Activated naive CD4-positive, alpha-beta T cell treated with anti-CD3 and anti-CD28 coated beads, Interleukin-2, amount 50 U/mL, for 24 hours (primary cell): ENCODE measurements around the gene MZT2A.
"Not testable (repeated sequence)": the region's sequence is repeated elsewhere in the genome, so short reads cannot be mapped to it uniquely, and the experiment has no call there.

Experiments used
- H3K27ac Mint-ChIP-seq: one replicate; pipeline ENCODE4 v1.8.0; 2021; ENCODE audit warnings: mild to moderate bottlenecking, mixed read lengths
- H3K27me3 Mint-ChIP-seq: one replicate; pipeline ENCODE4 v1.8.0; 2021; ENCODE audit warnings: mixed read lengths
- H3K36me3 Mint-ChIP-seq: one replicate; pipeline ENCODE4 v1.8.0; 2021; ENCODE audit warnings: mixed read lengths
- H3K4me1 Mint-ChIP-seq: one replicate; pipeline ENCODE4 v1.8.0; 2021; ENCODE audit warnings: mixed read lengths
- H3K4me3 Mint-ChIP-seq: one replicate; pipeline ENCODE4 v1.8.0; 2021; ENCODE audit warnings: mild to moderate bottlenecking, mixed read lengths
- H3K9me3 Mint-ChIP-seq: one replicate; pipeline ENCODE4 v1.8.0; 2021; ENCODE audit warnings: mixed read lengths

The MZT2A gene, protein sequence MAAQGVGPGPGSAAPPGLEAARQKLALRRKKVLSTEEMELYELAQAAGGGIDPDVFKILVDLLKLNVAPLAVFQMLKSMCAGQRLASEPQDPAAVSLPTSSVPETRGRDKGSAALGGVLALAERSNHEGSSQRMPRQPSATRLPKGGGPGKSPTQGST

DNA sequence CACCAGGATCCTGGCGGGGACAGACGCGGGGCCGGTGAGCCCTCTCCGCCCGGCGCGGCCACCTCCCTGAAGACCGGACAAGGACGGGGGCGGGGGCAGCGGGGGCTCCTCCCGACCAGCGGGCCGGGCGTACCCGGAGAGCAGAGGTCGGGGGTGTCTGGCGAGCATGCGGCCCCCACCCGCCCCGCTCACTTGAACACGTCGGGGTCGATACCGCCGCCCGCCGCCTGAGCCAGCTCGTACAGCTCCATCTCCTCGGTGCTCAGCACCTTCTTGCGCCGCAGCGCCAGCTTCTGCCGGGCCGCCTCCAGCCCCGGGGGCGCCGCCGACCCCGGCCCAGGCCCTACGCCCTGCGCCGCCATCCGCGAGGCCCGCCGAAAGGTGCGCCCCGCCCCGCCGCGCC lies at the start of gene MZT2A:
MZT2A (minus strand) TSS at position 383 of the 403 bp plus-strand sequence; CDS start at position 362, 21 bp downstream.
- H3K9me3 Mint-ChIP-seq, H3K27me3 Mint-ChIP-seq, H3K36me3 Mint-ChIP-seq: not testable (repeated sequence)
- Mint-ChIP-seq H3K27ac (peak within 1 kb of the TSS; percentile 95), H3K4me3 (peak within 1 kb of the TSS; percentile 95), H3K4me1 (peaks cover 45% of the 10 kb centered on the region)

DNA sequence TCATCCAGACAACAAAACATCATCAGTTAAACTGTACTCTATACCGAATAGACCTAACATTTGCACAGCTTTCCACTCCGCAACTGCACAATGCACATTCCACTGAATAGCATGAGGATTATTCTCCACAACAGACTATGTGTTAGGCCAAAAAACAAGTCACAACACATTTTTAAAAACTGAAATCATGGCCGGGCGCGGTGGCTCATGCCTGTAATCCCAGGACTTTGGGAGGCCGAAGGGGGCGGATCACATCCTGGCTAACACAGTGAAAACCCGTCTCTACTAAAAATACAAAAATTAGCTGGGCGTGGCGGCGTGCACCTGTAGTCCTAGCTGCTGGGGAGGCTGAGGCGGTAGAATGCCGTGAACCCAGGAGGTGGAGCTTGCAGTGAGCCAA lies 46.7 kb upstream of the MZT2A start:
- H3K27ac Mint-ChIP-seq, H3K27me3 Mint-ChIP-seq, H3K4me1 Mint-ChIP-seq, H3K36me3 Mint-ChIP-seq, H3K4me3 Mint-ChIP-seq, H3K9me3 Mint-ChIP-seq: not testable (repeated sequence)

DNA sequence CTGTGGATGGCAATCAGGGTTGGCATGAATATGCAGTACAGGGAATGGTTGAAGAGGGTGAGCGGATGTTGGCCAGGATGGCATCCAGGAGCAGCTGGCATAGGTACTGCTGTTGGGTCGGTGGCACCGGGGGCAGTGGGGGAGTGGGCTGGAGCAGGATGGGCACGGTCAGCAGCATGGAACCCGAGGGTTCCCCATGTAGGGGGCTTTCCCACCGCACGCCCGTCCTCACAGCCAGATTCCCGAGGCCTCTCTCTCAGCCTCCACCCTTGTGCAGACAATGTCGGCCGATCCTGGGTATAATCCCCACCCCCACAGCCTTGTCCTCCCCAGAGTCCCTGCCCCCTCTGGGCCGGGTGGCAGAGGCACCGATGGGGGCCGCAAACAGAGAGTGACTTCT lies 44.6 kb upstream of the MZT2A start:
- H3K27ac Mint-ChIP-seq, H3K27me3 Mint-ChIP-seq, H3K9me3 Mint-ChIP-seq, H3K4me3 Mint-ChIP-seq, H3K36me3 Mint-ChIP-seq, H3K4me1 Mint-ChIP-seq: not testable (repeated sequence)

DNA sequence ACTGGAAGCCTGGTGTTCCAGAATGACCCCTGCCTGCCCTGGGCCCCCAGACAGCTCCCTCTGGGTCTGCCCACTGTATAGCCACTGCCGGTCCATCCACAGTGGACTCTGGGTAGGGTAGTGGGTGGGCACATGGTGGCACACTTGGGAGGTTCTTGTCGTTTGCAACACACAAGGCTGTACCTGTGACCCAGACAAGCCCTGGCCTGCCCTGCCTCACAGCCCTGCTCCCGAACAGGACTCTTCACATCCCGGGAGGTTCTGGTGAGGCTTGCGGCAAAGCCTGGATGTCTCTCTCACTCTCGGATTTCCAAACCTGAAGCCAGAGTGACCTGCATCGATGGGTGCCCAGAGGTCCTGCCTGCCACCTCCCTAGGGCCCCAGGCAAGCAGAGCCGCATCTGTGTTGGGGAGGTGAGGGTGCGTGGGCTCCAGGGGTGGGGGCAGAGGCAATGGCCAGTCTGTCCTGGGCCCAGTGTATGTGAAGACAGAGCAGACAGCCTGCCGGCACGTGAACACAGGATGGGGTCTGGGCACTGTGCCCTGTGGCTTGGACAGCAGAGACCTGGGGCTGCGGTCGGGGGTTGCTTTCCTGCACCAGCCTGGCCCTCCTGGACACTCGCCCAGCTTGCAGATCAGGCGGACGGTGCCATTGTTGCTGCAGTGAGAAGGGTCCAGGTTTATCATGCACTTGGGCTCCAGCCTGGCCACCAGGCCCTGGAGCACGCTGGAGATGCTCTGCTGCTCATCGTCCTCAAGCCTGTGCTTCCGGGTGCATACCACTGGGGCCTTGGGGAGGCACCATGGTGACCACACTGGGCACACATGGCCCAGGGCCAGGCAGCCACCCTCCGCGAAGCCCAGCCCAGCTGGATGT lies 44.0 kb upstream of the MZT2A start:
- H3K4me3 Mint-ChIP-seq, H3K36me3 Mint-ChIP-seq, H3K27me3 Mint-ChIP-seq, H3K9me3 Mint-ChIP-seq, H3K4me1 Mint-ChIP-seq, H3K27ac Mint-ChIP-seq: not testable (repeated sequence)

DNA sequence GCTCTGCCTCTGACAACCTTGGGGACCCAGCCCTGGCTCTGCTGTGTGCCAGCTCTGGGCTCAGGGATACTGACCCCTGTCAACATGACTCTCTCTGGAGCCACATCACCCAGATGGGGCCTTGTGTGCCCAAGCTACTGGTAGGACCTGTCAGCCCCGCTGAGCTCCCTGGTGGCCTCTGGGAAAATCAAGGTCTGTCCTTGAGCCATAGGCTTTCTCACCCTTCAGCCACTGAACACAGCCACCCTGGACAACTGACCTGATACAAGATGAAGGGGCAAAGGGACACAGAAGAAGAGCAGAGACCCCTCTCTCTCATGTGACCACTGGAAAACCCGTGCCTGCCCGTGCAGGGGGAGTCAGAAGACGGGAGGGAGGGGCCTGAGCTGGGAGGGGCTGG lies 43.3 kb upstream of the MZT2A start:
- Mint-ChIP-seq H3K27me3 (no peaks in the 10 kb centered on the region), H3K36me3 (no peaks in the 10 kb centered on the region), H3K4me1 (no peaks in the 10 kb centered on the region), H3K4me3 (no peak overlapping the region), H3K27ac (no peak overlapping the region), H3K9me3 (no peaks in the 10 kb centered on the region)

DNA sequence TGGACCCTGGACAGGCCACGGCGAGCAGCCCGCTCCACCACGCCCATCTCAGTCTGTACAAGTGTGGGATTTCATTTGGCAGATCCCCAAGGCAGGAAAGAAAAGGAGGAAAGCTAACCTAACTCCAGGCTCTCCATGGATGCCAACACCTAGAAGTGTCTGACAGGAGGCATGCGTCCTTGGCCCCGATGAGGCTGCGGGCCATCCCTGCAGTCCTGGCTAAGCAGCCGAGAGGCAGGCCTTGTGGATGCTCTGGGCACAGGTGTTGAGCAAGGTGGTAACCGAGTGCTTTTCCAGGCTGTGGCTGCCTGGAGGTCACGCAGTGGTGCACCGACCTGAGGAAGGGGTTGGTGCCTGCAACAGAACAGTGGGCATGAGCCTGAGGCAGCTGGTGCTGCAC lies 42.8 kb upstream of the MZT2A start:
- H3K27ac Mint-ChIP-seq, H3K9me3 Mint-ChIP-seq, H3K4me1 Mint-ChIP-seq, H3K36me3 Mint-ChIP-seq, H3K27me3 Mint-ChIP-seq, H3K4me3 Mint-ChIP-seq: not testable (repeated sequence)

DNA sequence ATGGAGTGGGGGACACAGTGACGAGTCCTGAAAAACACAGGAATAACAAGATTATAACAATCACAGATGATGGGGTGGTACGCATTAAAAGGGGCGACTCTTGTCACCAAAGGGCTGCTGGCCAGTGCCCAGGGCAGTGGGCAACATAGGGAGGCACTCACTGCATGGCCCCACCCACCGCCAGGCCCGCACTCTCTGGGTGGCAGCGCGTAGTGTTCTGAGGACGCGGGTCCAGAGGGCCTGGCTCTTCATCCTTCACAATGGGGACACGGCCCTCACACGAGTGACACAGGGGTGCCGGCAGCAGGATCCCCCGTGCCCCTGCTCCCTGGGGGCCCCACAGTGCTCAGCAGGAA lies 42.1 kb upstream of the MZT2A start:
- not testable (repeated sequence) for H3K36me3 Mint-ChIP-seq, H3K4me3 Mint-ChIP-seq, H3K27ac Mint-ChIP-seq, H3K27me3 Mint-ChIP-seq, H3K9me3 Mint-ChIP-seq, H3K4me1 Mint-ChIP-seq

DNA sequence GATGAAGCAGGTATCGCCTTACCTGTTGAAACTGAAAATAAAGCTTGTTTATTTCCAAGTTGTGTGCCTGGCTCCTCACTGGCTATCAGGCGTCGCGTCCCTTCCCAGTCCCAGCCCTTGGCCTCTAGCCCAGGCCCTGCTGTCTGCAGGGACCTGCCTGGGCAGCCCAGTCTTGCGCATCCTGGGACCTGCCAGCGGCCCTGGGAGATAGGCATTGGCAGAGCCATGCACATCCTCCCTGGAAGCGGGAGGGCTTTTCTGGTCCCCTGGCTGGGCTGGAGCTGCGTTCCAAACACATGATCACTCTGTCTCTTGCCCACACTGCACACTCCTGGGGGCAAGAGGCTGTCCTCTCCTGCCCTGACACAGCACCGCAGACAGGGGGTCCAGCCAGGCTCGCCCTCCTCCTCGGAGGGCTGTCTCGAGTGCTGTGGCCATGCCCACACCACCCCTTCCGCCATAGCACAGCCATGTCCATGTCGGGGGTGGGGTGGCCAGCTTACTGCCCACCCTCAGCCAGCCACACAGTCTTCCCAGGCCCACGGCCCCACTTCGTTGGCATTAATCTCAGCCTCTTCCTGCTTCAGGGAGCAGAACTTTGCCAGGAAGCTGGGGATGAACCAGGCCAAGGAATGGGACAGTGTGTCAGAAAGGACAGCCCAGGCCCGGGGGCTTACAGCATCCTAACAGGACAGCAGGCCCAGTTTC lies 41.6 kb upstream of the MZT2A start:
- H3K4me1 Mint-ChIP-seq, H3K27me3 Mint-ChIP-seq, H3K36me3 Mint-ChIP-seq, H3K4me3 Mint-ChIP-seq, H3K27ac Mint-ChIP-seq, H3K9me3 Mint-ChIP-seq: not testable (repeated sequence)

DNA sequence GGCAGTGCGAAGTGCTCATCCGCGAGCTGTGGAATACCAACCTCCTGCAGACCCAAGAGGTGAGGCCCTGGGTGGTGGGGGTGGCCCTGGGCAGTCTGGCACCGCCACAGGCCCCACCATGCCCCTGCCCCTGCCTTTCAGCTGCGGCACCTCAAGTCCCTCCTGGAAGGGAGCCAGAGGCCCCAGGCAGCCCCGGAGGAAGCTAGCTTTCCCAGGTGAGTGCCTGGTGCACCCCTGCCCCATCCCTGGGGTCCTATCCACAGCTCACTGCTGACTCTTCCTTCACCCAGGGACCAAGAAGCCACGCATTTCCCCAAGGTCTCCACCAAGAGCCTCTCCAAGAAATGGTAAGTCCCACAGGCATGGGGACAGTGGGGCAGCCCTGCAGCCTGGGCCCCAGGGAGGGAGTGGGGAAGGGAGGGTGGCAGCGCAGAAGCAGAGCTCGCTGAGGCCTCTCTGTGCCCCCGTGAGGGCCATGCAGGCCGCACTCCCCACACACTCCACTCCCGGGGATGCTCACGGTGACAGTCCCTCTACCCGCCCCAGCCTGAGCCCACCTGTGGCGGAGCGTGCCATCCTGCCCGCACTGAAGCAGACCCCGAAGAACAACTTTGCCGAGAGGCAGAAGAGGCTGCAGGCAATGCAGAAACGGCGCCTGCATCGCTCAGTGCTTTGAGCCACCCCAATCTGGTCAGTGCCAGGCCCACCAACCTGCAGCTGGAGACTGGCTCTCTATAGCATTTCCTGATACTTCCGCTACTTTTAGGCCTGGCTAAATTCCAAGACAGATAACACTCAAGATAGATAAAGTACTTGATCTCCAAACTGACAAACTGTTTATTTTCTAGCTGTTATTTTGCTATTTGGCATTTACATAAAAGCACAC lies 40.8 kb upstream of the MZT2A start:
- not testable (repeated sequence) for H3K4me3 Mint-ChIP-seq, H3K27ac Mint-ChIP-seq, H3K27me3 Mint-ChIP-seq, H3K4me1 Mint-ChIP-seq, H3K36me3 Mint-ChIP-seq, H3K9me3 Mint-ChIP-seq

DNA sequence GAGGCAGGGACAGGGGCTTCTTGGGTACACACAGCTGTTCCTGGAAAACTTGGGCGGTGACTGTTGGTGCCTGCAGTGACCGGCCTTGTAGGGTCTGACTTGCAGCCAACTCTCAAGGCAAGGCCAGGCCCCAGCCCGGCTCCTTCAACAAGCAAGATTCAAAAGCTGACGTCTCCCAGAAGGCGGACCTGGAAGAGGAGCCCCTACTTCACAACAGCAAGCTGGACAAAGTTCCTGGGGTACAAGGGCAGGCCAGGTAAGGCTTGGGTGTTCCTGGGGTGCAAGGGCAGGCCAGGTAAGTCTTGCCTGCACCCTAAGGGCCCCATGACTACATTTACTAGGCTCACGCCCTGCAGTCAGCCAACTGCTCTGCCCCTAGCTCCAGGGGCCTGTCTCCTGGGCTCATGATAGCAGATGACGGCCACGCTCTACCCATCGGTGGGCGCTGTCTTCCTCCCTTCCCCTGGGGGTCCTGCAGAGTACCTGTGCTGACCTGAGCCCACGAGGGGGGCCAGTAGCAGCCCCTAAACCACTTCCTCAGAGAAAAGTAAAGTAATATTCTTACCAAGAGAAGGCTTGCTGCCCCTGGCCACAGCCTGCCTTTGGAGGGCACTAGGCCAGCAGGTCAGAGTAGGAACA lies 39.5 kb upstream of the MZT2A start:
- H3K4me3 Mint-ChIP-seq, H3K36me3 Mint-ChIP-seq, H3K27ac Mint-ChIP-seq, H3K9me3 Mint-ChIP-seq, H3K27me3 Mint-ChIP-seq: not testable (repeated sequence)
- H3K4me1 Mint-ChIP-seq = peaks cover 11% of the 10 kb centered on the region

DNA sequence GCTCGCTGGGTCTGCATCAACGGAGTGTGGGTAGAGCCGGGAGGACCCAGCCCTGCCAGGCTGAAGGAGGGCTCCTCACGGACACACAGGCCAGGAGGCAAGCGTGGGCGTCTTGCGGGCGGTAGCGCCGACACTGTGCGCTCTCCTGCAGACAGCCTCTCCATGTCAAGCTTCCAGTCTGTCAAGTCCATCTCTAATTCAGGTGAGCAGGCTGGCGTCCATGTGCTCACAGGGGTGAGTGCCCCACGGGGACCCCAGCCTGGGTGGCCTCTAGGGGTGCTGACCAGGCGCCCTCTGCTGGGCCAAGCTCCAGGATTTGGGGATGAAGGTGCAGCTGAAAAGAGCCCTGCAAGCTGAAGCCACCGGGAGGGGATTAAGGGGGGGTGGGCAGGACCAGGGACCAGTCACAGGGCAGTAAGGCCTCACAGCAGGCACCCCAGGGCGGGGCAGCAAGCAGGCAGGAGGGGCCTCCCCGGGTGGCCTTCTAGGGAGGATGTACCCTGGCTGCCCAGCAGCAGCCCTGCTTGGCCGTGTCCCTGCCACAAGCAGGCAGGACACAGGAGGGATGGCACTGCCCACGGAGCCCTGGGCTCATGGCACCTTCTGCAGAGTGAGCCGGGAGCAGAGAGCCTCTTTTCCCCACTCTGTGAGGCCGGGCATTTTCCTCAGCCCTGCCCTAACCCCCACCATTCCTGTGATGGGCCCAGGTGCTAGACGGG lies 38.6 kb upstream of the MZT2A start:
- H3K4me1 Mint-ChIP-seq = peaks cover 14% of the 10 kb centered on the region
- not testable (repeated sequence) for H3K4me3 Mint-ChIP-seq, H3K27me3 Mint-ChIP-seq, H3K27ac Mint-ChIP-seq, H3K36me3 Mint-ChIP-seq, H3K9me3 Mint-ChIP-seq

DNA sequence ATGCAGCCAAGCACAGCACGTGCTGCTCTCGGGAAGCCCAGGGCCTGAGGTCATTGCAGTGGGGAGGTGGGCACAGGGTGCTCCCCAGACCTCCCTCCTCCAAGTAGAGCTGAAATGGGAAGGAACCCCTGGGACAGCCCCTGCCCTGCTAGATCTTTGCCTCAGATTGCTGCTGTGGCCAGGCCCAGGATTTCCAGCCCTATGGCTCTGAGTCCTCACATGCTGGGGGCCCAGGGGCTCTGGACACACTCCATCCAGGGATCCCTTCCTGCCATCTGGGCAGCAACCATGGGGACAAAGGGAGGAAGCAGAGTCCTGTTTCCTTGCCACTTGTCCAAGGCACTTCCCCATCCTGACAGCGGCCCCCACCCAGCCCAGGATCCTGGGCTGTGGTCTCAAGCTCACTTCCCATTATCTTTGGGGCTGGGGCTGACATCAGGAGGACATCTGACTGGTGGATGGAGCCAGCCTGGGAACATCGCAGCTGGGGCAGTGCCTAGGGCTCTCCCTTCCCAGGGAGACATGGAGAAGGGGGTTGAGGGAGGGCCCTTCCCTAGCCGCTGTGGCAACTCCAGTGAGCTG lies 37.8 kb upstream of the MZT2A start:
- H3K9me3 Mint-ChIP-seq, H3K4me3 Mint-ChIP-seq, H3K27me3 Mint-ChIP-seq, H3K27ac Mint-ChIP-seq, H3K36me3 Mint-ChIP-seq: not testable (repeated sequence)
- peaks cover 14% of the 10 kb centered on the region for H3K4me1 Mint-ChIP-seq

DNA sequence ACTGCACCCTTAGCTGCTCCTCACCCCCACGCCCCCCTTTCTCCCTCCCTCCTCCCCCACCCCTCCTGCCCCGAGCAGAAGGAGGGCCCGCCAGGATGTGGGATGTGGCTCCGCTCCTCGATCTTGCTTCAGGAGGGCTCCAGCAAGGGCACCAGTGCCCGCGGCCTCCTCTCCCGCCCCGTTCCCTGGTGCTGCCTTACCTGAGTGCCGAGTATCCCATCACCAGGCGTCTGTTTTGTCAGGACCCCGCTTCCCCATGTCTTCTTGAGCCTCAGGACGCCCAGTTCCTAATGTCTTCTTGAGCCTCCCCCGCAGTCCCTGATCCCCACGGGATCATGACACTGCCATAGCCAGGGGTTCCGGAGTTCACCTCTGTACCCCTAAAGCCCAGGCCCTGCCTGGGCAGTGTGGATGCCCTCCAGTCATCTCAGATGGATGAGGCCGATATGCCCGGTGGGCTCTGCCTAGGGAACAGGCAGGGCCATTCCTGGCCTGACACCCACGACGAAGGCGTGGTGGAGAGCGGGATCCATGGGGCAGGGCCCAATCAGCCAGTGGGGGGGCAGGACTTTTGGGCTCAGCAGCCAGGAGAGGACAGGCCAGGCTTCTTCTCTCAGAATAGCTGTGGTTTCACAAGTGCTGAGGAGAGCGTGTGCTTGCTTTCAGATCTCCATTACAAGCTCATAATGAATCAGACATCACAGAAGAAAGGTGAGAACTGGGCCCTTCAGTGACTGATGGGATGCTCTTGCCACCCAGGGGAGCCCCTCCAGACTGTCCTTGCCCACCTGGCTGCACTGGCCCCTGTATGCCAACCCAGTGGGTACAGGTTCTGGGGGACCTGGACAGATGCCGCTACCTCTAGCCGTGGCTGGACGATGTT lies 37.0 kb upstream of the MZT2A start:
- not testable (repeated sequence) for H3K36me3 Mint-ChIP-seq

More for the DNA sequence above, 37.0 kb upstream of the MZT2A start:
- Mint-ChIP-seq H3K4me1 (peaks cover 14% of the 10 kb centered on the region), H3K4me3 (peak overlapping the region; percentile 63)
- not testable (repeated sequence) for H3K27ac Mint-ChIP-seq, H3K27me3 Mint-ChIP-seq, H3K9me3 Mint-ChIP-seq
